H9 (cell line): ENCODE data around the gene CHTF8. TPM values are rescaled to one million over a fixed set of nuclear protein-coding genes. Genes with fewer than 3 reads are reported as not detected.
A peak's percentile ranks its signal among the peaks of the same experiment; 100 is the strongest.

Experiments
- DNase-seq: peaks from one replicate; pipeline ENCODE4 v3.0.0-alpha.2; 2017
- H2AFZ ChIP-seq: one replicate; pipeline ENCODE4 v1.6.1; 2013; ENCODE audit warnings: mild to moderate bottlenecking, low read length, control low read depth, moderate library complexity
- H2AK5ac ChIP-seq: 2 replicates; pipeline ENCODE4 v1.6.1; 2013; ENCODE audit warnings: low read length, control low read depth, mixed read lengths; ENCODE audit not compliant: insufficient read length
- H2BK120ac ChIP-seq: one replicate; pipeline ENCODE4 v1.6.1; 2013; ENCODE audit warnings: low read depth, mild to moderate bottlenecking, low read length, control low read depth, inconsistent platforms; ENCODE audit not compliant: poor library complexity, severe bottlenecking
- H2BK12ac ChIP-seq: 2 replicates; pipeline ENCODE4 v1.6.1; 2013; ENCODE audit warnings: low read length, control low read depth, mixed read lengths, low read depth; ENCODE audit not compliant: insufficient read length
- H2BK15ac ChIP-seq: 2 replicates; pipeline ENCODE4 v1.6.1; 2013; ENCODE audit warnings: low read depth, low read length, control low read depth
- H2BK20ac ChIP-seq: one replicate; pipeline ENCODE4 v1.6.1; 2013; ENCODE audit warnings: low read depth, mild to moderate bottlenecking, low read length, control low read depth, inconsistent platforms; ENCODE audit not compliant: poor library complexity, severe bottlenecking
- H2BK5ac ChIP-seq: 2 replicates; pipeline ENCODE4 v1.6.1; 2013; ENCODE audit warnings: low read length, control low read depth, mixed read lengths; ENCODE audit not compliant: insufficient read length
- H3K14ac ChIP-seq: 2 replicates; pipeline ENCODE4 v1.6.1; 2013; ENCODE audit warnings: low read length, control low read depth; ENCODE audit not compliant: insufficient read depth
- H3K18ac ChIP-seq: 2 replicates; pipeline ENCODE4 v1.6.1; 2013; ENCODE audit warnings: low read depth, mild to moderate bottlenecking, mixed read lengths, low read length, control low read depth; ENCODE audit not compliant: insufficient read length
- H3K23ac ChIP-seq: 2 replicates; pipeline ENCODE4 v1.6.1; 2013; ENCODE audit warnings: low read length, control low read depth, mixed read lengths, low read depth; ENCODE audit not compliant: insufficient read length
- H3K23me2 ChIP-seq: 2 replicates; pipeline ENCODE4 v1.6.1; 2013; ENCODE audit warnings: low read depth, mild to moderate bottlenecking, mixed read lengths, low read length, control low read depth; ENCODE audit not compliant: insufficient read length, poor library complexity, severe bottlenecking
- H3K27ac ChIP-seq: 2 replicates; pipeline ENCODE4 v1.5.1; 2013; ENCODE audit warnings: low read length, control low read depth, mixed read lengths, low read depth; ENCODE audit not compliant: insufficient read length
- H3K27me3 ChIP-seq: 2 replicates; pipeline ENCODE4 v1.6.1; 2013; ENCODE audit warnings: low read length, control low read depth, inconsistent platforms; ENCODE audit not compliant: insufficient read depth
- H3K4ac ChIP-seq: 2 replicates; pipeline ENCODE4 v1.6.1; 2013; ENCODE audit warnings: low read depth, mild to moderate bottlenecking, control low read depth, inconsistent platforms, low read length, moderate library complexity
- H3K4me1 ChIP-seq: 2 replicates; pipeline ENCODE4 v1.6.1; 2013; ENCODE audit warnings: low read length, control low read depth, inconsistent platforms; ENCODE audit not compliant: insufficient read depth
- H3K4me2 ChIP-seq: 2 replicates; pipeline ENCODE4 v1.6.1; 2013; ENCODE audit warnings: low read length, control low read depth, mixed read lengths; ENCODE audit not compliant: insufficient read length, insufficient read depth
- H3K56ac ChIP-seq: 2 replicates; pipeline ENCODE4 v1.6.1; 2013; ENCODE audit warnings: low read depth, mild to moderate bottlenecking, mixed read lengths, low read length, control low read depth; ENCODE audit not compliant: insufficient read length
- H3K79me1 ChIP-seq: 2 replicates; pipeline ENCODE4 v1.6.1; 2013; ENCODE audit warnings: low read depth, mild to moderate bottlenecking, moderate library complexity, low read length, control low read depth, inconsistent platforms; ENCODE audit not compliant: insufficient read depth, poor library complexity, severe bottlenecking
- H3K79me2 ChIP-seq: 2 replicates; pipeline ENCODE4 v1.6.1; 2013; ENCODE audit warnings: low read length, control low read depth, inconsistent platforms; ENCODE audit not compliant: insufficient read depth
- H3K9ac ChIP-seq: 2 replicates; pipeline ENCODE4 v1.6.1; 2013; ENCODE audit warnings: low read length, control low read depth, mixed read lengths; ENCODE audit not compliant: insufficient read length; ENCODE audit errors: extremely low read depth
- H3K9me3 ChIP-seq: one replicate; pipeline ENCODE4 v1.6.1; 2013; ENCODE audit warnings: low read depth, low read length, inconsistent platforms; ENCODE audit not compliant: control insufficient read depth
- H3T11ph ChIP-seq: one replicate; pipeline ENCODE4 v1.6.1; 2013; ENCODE audit warnings: mild to moderate bottlenecking, low read length, control low read depth, inconsistent platforms
- H4K20me1 ChIP-seq: one replicate; pipeline ENCODE4 v1.6.1; 2013; ENCODE audit not compliant: control insufficient read depth, insufficient read length, insufficient read depth
- H4K5ac ChIP-seq: 2 replicates; pipeline ENCODE4 v1.6.1; 2013; ENCODE audit warnings: low read depth, mild to moderate bottlenecking, mixed read lengths, low read length, control low read depth; ENCODE audit not compliant: insufficient read length
- H4K8ac ChIP-seq: replicated peaks from 2 replicates; pipeline ENCODE4 v1.6.1; 2013; ENCODE audit warnings: low read length, control low read depth, mixed read lengths, low read depth; ENCODE audit not compliant: insufficient read length
- H4K91ac ChIP-seq: 2 replicates; pipeline ENCODE4 v1.6.1; 2013; ENCODE audit warnings: low read depth, mild to moderate bottlenecking, moderate library complexity, mixed read lengths, low read length, control low read depth; ENCODE audit not compliant: insufficient read length
- H3K27ac Mint-ChIP-seq, 3 experiments: 2 replicates in 2 of 3; 3 replicates in 1 of 3; pipeline ENCODE4 v1.8.0; 2020 to 2021; ENCODE audit warnings: mixed read lengths in 3 of 3, mild to moderate bottlenecking in 1 of 3, moderate library complexity in 1 of 3
- H3K27me3 Mint-ChIP-seq: 2 replicates; pipeline ENCODE4 v1.8.0; 2021; ENCODE audit warnings: low read depth, mild to moderate bottlenecking, moderate library complexity, mixed read lengths
- H3K36me3 Mint-ChIP-seq, 3 experiments: 2 replicates in 2 of 3; 3 replicates in 1 of 3; pipeline ENCODE4 v1.8.0; 2020 to 2021; ENCODE audit warnings: low read depth in 3 of 3, mixed read lengths in 3 of 3; ENCODE audit not compliant: insufficient read depth in 1 of 3
- H3K4me1 Mint-ChIP-seq, 2 experiments: 2 replicates each; pipeline ENCODE4 v1.8.0; 2020; ENCODE audit warnings: mixed read lengths in 2 of 2
- H3K4me3 Mint-ChIP-seq, 2 experiments: 2 replicates in 1 of 2; 3 replicates in 1 of 2; pipeline ENCODE4 v1.8.0; 2020 to 2021; ENCODE audit warnings: mild to moderate bottlenecking in 2 of 2, mixed read lengths in 2 of 2, moderate library complexity in 1 of 2
- H3K9me3 Mint-ChIP-seq, 2 experiments: 2 replicates in 1 of 2; 3 replicates in 1 of 2; pipeline ENCODE4 v1.8.0; 2020; ENCODE audit warnings: mild to moderate bottlenecking in 2 of 2, mixed read lengths in 2 of 2, moderate library complexity in 1 of 2
- WGBS: extraction: QIAGEN DNeasy Blood & Tissue Kit; methylation state at CpG from one replicate; pipeline ENCODE4 v1.1.7; 2013; ENCODE audit warnings: missing lambda C conversion rate, low lambda C conversion rate, mixed read lengths; ENCODE audit not compliant: insufficient read length; ENCODE audit errors: extremely low coverage; 5-methylcytosine and 5-hydroxymethylcytosine counted together
- total RNA-seq: library from RNA; stranded (reverse); gene quantifications from 2 replicates; pipeline ENCODE4 v1.2.1, GENCODE V29; 2021
- TF ChIP-seq, protein P1 (sequence below): fragments of 200-600 bp; sonication (generic); conservative IDR thresholded peaks from 3 replicates; pipeline ENCODE4 v1.8.0; 2021; ENCODE audit warnings: antibody characterized with exemption, mild to moderate bottlenecking

CHTF8 gene
- total RNA-seq, 1 experiment from 2014 or later = 168 TPM

DNA sequence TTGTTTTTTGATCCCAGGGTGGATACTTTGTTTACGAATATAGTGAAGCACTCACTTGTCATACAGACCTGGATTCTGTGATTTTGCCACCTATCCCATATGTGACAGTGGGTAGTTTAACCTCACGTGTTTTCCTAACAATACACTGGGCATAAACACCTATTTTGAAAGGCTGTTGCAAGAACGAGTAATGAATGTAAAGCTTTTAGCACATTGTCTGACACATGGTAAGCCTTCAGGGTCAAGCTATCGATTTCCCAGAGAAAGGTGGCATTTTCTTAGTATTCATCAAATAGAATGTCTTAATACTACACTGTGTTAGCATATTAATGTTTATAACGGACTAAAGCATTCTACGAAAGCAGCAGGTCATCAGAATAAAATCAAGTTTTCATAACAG is 1.9 kb downstream of the CHTF8 start:
- Histone ChIP-seq H3K27me3 (no peaks in the 10 kb centered on the region), H2BK12ac (no peak overlapping the region), H3K56ac (no peak overlapping the region), H4K8ac (no peak overlapping the region), H3K18ac (no peak overlapping the region), H3K4ac (no peak overlapping the region), H3K23me2 (peaks cover 12% of the 10 kb centered on the region), H4K5ac (no peak overlapping the region), H2BK15ac (no peak overlapping the region), H3K23ac (no peak overlapping the region), H3K4me2 (peak overlapping the region; percentile 70), H3K4me1 (peaks cover 2% of the 10 kb centered on the region; the same call in 1 of the 2 replicates), H2BK5ac (no peak overlapping the region), H2AFZ (no peak overlapping the region), H3K9me3 (no peaks in the 10 kb centered on the region), H3K14ac (no peak overlapping the region), H3T11ph (no peak overlapping the region), H3K9ac (no peak overlapping the region), H3K27ac (no peak overlapping the region), H2BK120ac (no peak overlapping the region), H2BK20ac (no peak overlapping the region), H2AK5ac (no peak overlapping the region), H3K79me2 (peaks cover 35% of the 10 kb centered on the region), H3K79me1 (peaks cover 3% of the 10 kb centered on the region), H4K91ac (no peak overlapping the region), H4K20me1 (peaks cover 2% of the 10 kb centered on the region)
- Mint-ChIP-seq H3K4me1 (peaks cover 24 to 33% of the 10 kb centered on the region in 2 experiments), H3K9me3 (no peaks in the 10 kb centered on the region), H3K27ac (0 out of 7 replicates have a peak overlapping the region, but pooled peaks of 1 of the 3 experiments have one; percentile 17), H3K36me3 (peaks cover 6 to 52% (median 29%) of the 10 kb centered on the region in 3 experiments; a peak in 6 of 7 replicates), H3K27me3 (no peaks in the 10 kb centered on the region), H3K4me3 (peak overlapping the region; percentile 99)
- no CpG with 5 or more reads among the region's 6 CpGs for WGBS
- TF ChIP-seq, protein P1, sequence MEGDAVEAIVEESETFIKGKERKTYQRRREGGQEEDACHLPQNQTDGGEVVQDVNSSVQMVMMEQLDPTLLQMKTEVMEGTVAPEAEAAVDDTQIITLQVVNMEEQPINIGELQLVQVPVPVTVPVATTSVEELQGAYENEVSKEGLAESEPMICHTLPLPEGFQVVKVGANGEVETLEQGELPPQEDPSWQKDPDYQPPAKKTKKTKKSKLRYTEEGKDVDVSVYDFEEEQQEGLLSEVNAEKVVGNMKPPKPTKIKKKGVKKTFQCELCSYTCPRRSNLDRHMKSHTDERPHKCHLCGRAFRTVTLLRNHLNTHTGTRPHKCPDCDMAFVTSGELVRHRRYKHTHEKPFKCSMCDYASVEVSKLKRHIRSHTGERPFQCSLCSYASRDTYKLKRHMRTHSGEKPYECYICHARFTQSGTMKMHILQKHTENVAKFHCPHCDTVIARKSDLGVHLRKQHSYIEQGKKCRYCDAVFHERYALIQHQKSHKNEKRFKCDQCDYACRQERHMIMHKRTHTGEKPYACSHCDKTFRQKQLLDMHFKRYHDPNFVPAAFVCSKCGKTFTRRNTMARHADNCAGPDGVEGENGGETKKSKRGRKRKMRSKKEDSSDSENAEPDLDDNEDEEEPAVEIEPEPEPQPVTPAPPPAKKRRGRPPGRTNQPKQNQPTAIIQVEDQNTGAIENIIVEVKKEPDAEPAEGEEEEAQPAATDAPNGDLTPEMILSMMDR = no peak
- no peak for DNase-seq
